ENCODE data around the gene YIF1A. TPM values are rescaled to one million over a fixed set of nuclear protein-coding genes. Genes with fewer than 3 reads are reported as not detected.

The YIF1A gene
- total RNA-seq, 1 experiment from 2014 or later: 81.8 TPM

DNA sequence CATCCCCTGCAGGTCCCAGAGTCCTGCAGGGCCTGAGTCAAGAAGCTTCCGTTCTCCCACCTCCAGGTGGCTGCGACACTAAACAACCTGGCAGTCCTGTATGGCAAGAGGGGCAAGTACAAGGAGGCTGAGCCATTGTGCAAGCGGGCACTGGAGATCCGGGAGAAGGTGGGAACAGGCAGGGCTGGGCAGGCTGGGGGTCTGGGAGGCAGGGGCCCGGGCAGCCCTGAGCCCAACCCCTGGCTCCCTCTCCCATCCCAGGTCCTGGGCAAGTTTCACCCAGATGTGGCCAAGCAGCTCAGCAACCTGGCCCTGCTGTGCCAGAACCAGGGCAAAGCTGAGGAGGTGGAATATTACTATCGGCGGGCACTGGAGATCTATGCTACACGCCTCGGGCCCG lies 25.2 kb downstream of the YIF1A start:
- Histone ChIP-seq H3K36me3 (ENCODE audit: low read depth) (0 out of 2 replicates have a peak, but pooled peaks cover 8% of the 10 kb centered on the region), H3K9me3 (ENCODE audit: insufficient read depth, low read depth) (no peaks in the 10 kb centered on the region), H3F3A (ENCODE audit: insufficient read depth, low read depth) (peaks cover 13% of the 10 kb centered on the region; the same call in 1 of the 2 replicates), H4K20me1 (ENCODE audit: insufficient read depth) (no peaks in the 10 kb centered on the region; the same call in 1 of the 2 replicates), H3K4me2 (no peak overlapping the region), H3K27me3 (ENCODE audit: insufficient read depth, low read depth) (no peaks in the 10 kb centered on the region), H3K27ac (no peak overlapping the region), H3K9me2 (ENCODE audit: insufficient read depth) (no peaks in the 10 kb centered on the region), H3K4me3 (no peak overlapping the region), H3K79me2 (ENCODE audit: low read depth) (peaks cover 14% of the 10 kb centered on the region), H2AFZ (no peak overlapping the region), H3K4me1 (replicated peaks; ENCODE audit: insufficient read depth) (0 out of 2 replicates have a peak, but pooled peaks cover 6% of the 10 kb centered on the region)
- no peak for TF ChIP-seq EZH2 (IDR thresholded peaks at IDR 0.05; ENCODE audit: low read depth)
- TF ChIP-seq, protein P1, sequence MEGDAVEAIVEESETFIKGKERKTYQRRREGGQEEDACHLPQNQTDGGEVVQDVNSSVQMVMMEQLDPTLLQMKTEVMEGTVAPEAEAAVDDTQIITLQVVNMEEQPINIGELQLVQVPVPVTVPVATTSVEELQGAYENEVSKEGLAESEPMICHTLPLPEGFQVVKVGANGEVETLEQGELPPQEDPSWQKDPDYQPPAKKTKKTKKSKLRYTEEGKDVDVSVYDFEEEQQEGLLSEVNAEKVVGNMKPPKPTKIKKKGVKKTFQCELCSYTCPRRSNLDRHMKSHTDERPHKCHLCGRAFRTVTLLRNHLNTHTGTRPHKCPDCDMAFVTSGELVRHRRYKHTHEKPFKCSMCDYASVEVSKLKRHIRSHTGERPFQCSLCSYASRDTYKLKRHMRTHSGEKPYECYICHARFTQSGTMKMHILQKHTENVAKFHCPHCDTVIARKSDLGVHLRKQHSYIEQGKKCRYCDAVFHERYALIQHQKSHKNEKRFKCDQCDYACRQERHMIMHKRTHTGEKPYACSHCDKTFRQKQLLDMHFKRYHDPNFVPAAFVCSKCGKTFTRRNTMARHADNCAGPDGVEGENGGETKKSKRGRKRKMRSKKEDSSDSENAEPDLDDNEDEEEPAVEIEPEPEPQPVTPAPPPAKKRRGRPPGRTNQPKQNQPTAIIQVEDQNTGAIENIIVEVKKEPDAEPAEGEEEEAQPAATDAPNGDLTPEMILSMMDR (conservative IDR thresholded peaks at IDR 0.05): no peak
- ChIA-PET CTCF (no interaction called here), POLR2A (ENCODE audit: unreplicated experiment) (no interaction called here)
- no peak for DNase-seq
- intact Hi-C loops (cut with micrococcal nuclease; ENCODE audit: unreplicated experiment): no loop called here
- no TSS peak for BruUV-seq (replicated peaks)

DNA sequence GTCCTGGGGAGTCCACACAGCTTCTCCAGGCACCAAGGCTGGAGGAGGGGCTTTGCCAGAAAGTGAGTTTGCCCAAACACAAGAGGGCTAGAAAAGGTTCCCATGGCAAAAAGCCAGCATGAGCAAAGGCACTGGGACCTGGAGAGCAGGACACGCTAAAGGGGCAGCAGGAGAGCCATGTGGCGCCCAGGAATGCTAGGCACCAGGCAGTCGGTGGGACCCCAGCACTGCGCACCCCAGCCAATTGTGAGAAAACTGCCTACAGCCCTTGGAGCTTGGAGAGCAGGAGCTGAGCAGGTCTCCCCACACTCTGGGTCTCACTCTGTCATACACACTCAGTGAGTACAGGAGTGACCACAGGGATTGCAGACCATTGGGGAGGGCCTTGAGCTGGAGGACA lies 25.7 kb downstream of the YIF1A start:
- Histone ChIP-seq H3K27ac (no peak overlapping the region), H3K36me3 (ENCODE audit: low read depth) (0 out of 2 replicates have a peak, but pooled peaks cover 8% of the 10 kb centered on the region)
- POLR2A ChIA-PET (ENCODE audit: unreplicated experiment): no interaction called here

DNA sequence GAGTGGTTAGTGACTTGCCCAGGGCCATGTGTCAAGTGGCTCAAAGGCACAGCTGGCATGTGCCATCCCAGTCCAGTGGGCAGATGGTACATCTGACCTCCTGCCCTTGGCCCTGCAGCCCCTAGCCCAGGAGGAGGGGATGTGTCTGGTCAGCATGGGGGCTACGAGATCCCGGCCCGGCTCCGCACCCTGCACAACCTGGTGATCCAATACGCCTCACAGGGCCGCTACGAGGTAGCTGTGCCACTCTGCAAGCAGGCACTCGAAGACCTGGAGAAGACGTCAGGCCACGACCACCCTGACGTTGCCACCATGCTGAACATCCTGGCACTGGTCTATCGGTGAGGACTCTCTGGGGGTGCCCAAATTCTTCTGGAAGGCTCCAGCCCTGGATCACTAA lies 26.2 kb downstream of the YIF1A start:
- POLR2A ChIA-PET (ENCODE audit: unreplicated experiment): no interaction called here
- no peak overlapping the region for H3K4me3 ChIP-seq
- peaks cover 9% of the 10 kb centered on the region; the same call in 1 of the 2 replicates for H3F3A ChIP-seq (ENCODE audit: insufficient read depth, low read depth)
- DNase-seq: no peak
- no peak for TF ChIP-seq EZH2 (IDR thresholded peaks at IDR 0.05; ENCODE audit: low read depth)
- TF ChIP-seq, protein P1 (conservative IDR thresholded peaks at IDR 0.05): no peak
- intact Hi-C loops (cut with micrococcal nuclease; ENCODE audit: unreplicated experiment): no loop called here
- no peaks in the 10 kb centered on the region for H3K9me3 ChIP-seq (ENCODE audit: insufficient read depth, low read depth)
- no peak overlapping the region for H3K4me2 ChIP-seq
- H2AFZ ChIP-seq: no peak overlapping the region
- no peaks in the 10 kb centered on the region for H3K9me2 ChIP-seq (ENCODE audit: insufficient read depth)
- H3K27me3 ChIP-seq (ENCODE audit: insufficient read depth, low read depth): no peaks in the 10 kb centered on the region
- no TSS peak for BruUV-seq (replicated peaks)
- no peak overlapping the region for H3K27ac ChIP-seq
- 0 out of 2 replicates have a peak, but pooled peaks cover 9% of the 10 kb centered on the region for H3K4me1 ChIP-seq (replicated peaks; ENCODE audit: insufficient read depth)
- CTCF ChIA-PET: no interaction called here
- H4K20me1 ChIP-seq (ENCODE audit: insufficient read depth): no peaks in the 10 kb centered on the region; the same call in 1 of the 2 replicates
- peaks cover 17% of the 10 kb centered on the region for H3K79me2 ChIP-seq (ENCODE audit: low read depth)
- H3K36me3 ChIP-seq (ENCODE audit: low read depth): 0 out of 2 replicates have a peak, but pooled peaks cover 8% of the 10 kb centered on the region

More for the DNA sequence above, 25.7 kb downstream of the YIF1A start:
- no peak for TF ChIP-seq EZH2 (IDR thresholded peaks at IDR 0.05; ENCODE audit: low read depth)
- TF ChIP-seq, protein P1 (conservative IDR thresholded peaks at IDR 0.05): no peak
- H3K9me2 ChIP-seq (ENCODE audit: insufficient read depth): no peaks in the 10 kb centered on the region
- no peaks in the 10 kb centered on the region; the same call in 1 of the 2 replicates for H4K20me1 ChIP-seq (ENCODE audit: insufficient read depth)
- no peaks in the 10 kb centered on the region for H3K27me3 ChIP-seq (ENCODE audit: insufficient read depth, low read depth)
- DNase-seq: no peak
- peaks cover 13% of the 10 kb centered on the region; the same call in 1 of the 2 replicates for H3F3A ChIP-seq (ENCODE audit: insufficient read depth, low read depth)
- intact Hi-C loops (cut with micrococcal nuclease; ENCODE audit: unreplicated experiment): no loop called here
- H3K4me1 ChIP-seq (replicated peaks; ENCODE audit: insufficient read depth): 0 out of 2 replicates have a peak, but pooled peaks cover 9% of the 10 kb centered on the region
- peaks cover 17% of the 10 kb centered on the region for H3K79me2 ChIP-seq (ENCODE audit: low read depth)
- H2AFZ ChIP-seq: no peak overlapping the region
- H3K4me3 ChIP-seq: no peak overlapping the region
- BruUV-seq (replicated peaks): no TSS peak
- no peaks in the 10 kb centered on the region for H3K9me3 ChIP-seq (ENCODE audit: insufficient read depth, low read depth)
- CTCF ChIA-PET: no interaction called here
- H3K4me2 ChIP-seq: no peak overlapping the region
